GM12878 (cell line): ENCODE measurements around the gene IFI35. TPM values are rescaled to one million over a fixed set of nuclear protein-coding genes. Genes with fewer than 3 reads are reported as not detected.

Experiments
- ATAC-seq: fragments of 200-7000 bp; cut with Tn5 transposase; 3 replicates; pipeline ENCODE4 v1.9.1; 2020; ENCODE audit warnings: mild to moderate bottlenecking, moderate library complexity
- BruUV-seq: library from RNA; stranded (reverse); fragments of 400-500 nt; replicated peaks from 2 replicates; lab custom pipeline; 2021; lab: Mats Ljungman, UMichigan
- CTCF ChIA-PET: fragments of 300-600 bp; sonication (Branson Sonifier 250); formaldehyde crosslinking; extraction: SDS; loops from one replicate; lab custom pipeline; 2021; ENCODE audit warnings: inconsistent platforms; lab: Yijun Ruan, JAX
- POLR2A ChIA-PET: fragments of 350-600 bp; formaldehyde crosslinking; extraction: SDS; loops from one replicate; lab custom pipeline; 2021; ENCODE audit warnings: inconsistent platforms; lab: Charles Lee
- RAD21 ChIA-PET: fragments of 300-600 bp; sonication (Branson Sonifier 250); formaldehyde crosslinking; loops from one replicate; lab custom pipeline; 2023; ENCODE audit warnings: antibody characterized with exemption; ENCODE audit not compliant: unreplicated experiment; lab: Charles Lee
- SMC1A ChIA-PET: fragments of 300-600 bp; sonication (Branson Sonifier 250); formaldehyde crosslinking; loops from one replicate; lab custom pipeline; 2023; ENCODE audit not compliant: unreplicated experiment, uncharacterized antibody; lab: Charles Lee
- DNase-seq: peaks from one replicate; pipeline ENCODE4 v3.0.0-alpha.2; 2011; ENCODE audit warnings: low read depth, low spot score
- FAIRE-seq: peaks from 3 replicates; lab custom pipeline; 2011; peaks lifted over from hg19 to GRCh38; lab: Jason Lieb, UNC
- H2AFZ ChIP-seq: 2 replicates; pipeline ENCODE4 v1.6.0; 2011; ENCODE audit warnings: low read depth, low read length, control low read depth; ENCODE audit not compliant: control insufficient read depth
- H3K27ac ChIP-seq: 2 replicates; pipeline ENCODE4 v1.5.1; 2011; ENCODE audit warnings: control low read depth; ENCODE audit not compliant: control insufficient read depth, insufficient read depth
- H3K27me3 ChIP-seq, 2 experiments: replicated peaks in 1 of 2; 2 replicates each; pipeline versions ENCODE4 v1.6.0 to v1.6.1; 2011; ENCODE audit warnings: low read length in 1 of 2; ENCODE audit not compliant: control insufficient read depth in 2 of 2, insufficient read depth in 2 of 2
- H3K36me3 ChIP-seq, 2 experiments: 2 replicates each; pipeline ENCODE4 v1.5.1; 2011; ENCODE audit warnings: low read length in 1 of 2; ENCODE audit not compliant: control insufficient read depth in 2 of 2, insufficient read depth in 2 of 2
- H3K4me1 ChIP-seq: 2 replicates; pipeline ENCODE4 v1.6.1; 2011; ENCODE audit warnings: mild to moderate bottlenecking, low read length, moderate library complexity, mixed read lengths; ENCODE audit not compliant: control insufficient read depth, insufficient read depth
- H3K4me2 ChIP-seq: 2 replicates; pipeline ENCODE4 v1.6.0; 2011; ENCODE audit warnings: control low read depth; ENCODE audit not compliant: control insufficient read depth, insufficient read depth
- H3K4me3 ChIP-seq: fragments of 200-600 bp; sonication (generic); 2 replicates; pipeline ENCODE4 v1.5.1; 2016
- H3K79me2 ChIP-seq: 2 replicates; pipeline ENCODE4 v1.6.0; 2011; ENCODE audit warnings: low read length; ENCODE audit not compliant: control insufficient read depth, insufficient read depth
- H3K9ac ChIP-seq: 2 replicates; pipeline ENCODE4 v1.8.0; 2011; ENCODE audit warnings: low read length, control low read depth, mixed read lengths; ENCODE audit not compliant: control insufficient read depth, insufficient read depth
- H3K9me3 ChIP-seq: replicated peaks from 3 replicates; pipeline ENCODE4 v1.5.1; 2011; ENCODE audit warnings: mild to moderate bottlenecking, low read length; ENCODE audit not compliant: control insufficient read depth, insufficient read depth
- H4K20me1 ChIP-seq: 2 replicates; pipeline ENCODE4 v1.6.0; 2011; ENCODE audit not compliant: control insufficient read depth, insufficient read depth
- FOS ChIP-seq: IDR thresholded peaks from 3 replicates; pipeline ENCODE4 v1.6.1; 2011; ENCODE audit warnings: borderline replicate concordance; ENCODE audit not compliant: insufficient read length; ENCODE audit errors: extremely low read depth
- SMARCA5 ChIP-seq: fragments of 450-650 bp; IDR thresholded peaks from 2 replicates; pipeline ENCODE4 v1.6.1; 2017; ENCODE audit warnings: mild to moderate bottlenecking
- TBL1XR1 ChIP-seq: IDR thresholded peaks from 2 replicates; pipeline ENCODE4 v1.6.1; 2012; ENCODE audit warnings: low read depth, low read length, improper control_type of control experiment
- TCF7 ChIP-seq: IDR thresholded peaks from 2 replicates; pipeline ENCODE4 v1.6.1; 2014; ENCODE audit warnings: antibody characterized with exemption, borderline replicate concordance
- WRNIP1 ChIP-seq: IDR thresholded peaks from 2 replicates; pipeline ENCODE4 v1.6.1; 2011; ENCODE audit warnings: low read depth, low read length, improper control_type of control experiment, borderline replicate concordance
- WGBS: methylation state at CpG from one replicate; pipeline ENCODE4 v1.1.6; 2016; ENCODE audit warnings: low lambda C conversion rate; ENCODE audit not compliant: insufficient replicate concordance, insufficient coverage; ENCODE audit errors: missing lambda C conversion rate; 5-methylcytosine and 5-hydroxymethylcytosine counted together
- in situ Hi-C: fragments of 300-500 bp; cut with MboI; formaldehyde crosslinking; loops from 9 replicates; pipeline ENCODE4 v1.14.3; 2018; ENCODE audit warnings: mixed read lengths
- intact Hi-C: fragments of 100-400 bp; cut with micrococcal nuclease; formaldehyde crosslinking; loops from one replicate; pipeline ENCODE4 v1.14.2; 2022; ENCODE audit not compliant: unreplicated experiment
- polyA plus RNA-seq, 11 experiments: library from polyadenylated mRNA; depleted of rRNA in 4 of 11; unstranded in 6 of 11; stranded (reverse) in 5 of 11; fragments of >200 nt; fragmentation: Nextera tagmentation in 4 of 11; fragmentation: Illumina TruSeq in 1 of 11; extraction: Ambion mirVana in 4 of 11; extraction: Trizol in 1 of 11; gene quantifications; 1 replicate in 1 of 11; 2 replicates in 10 of 11; pipeline versions ENCODE4 v1.2.1 to v1.2.3, GENCODE V29; 2011 to 2016; ENCODE audit warnings: inconsistent platforms in 2 of 11, missing spikeins in 2 of 11, low read depth in 1 of 11
- total RNA-seq, 4 experiments: library from RNA; depleted of rRNA in 3 of 4; stranded (reverse); fragments of >200 nt in 3 of 4; fragmentation: Illumina TruSeq in 1 of 4; extraction: Trizol in 1 of 4; gene quantifications; 2 replicates each; pipeline versions ENCODE4 v1.2.1 to v1.2.3, GENCODE V29; 2013 to 2021
- TF ChIP-seq, protein P1 (sequence below): IDR thresholded peaks from 2 replicates; pipeline ENCODE4 v1.6.1; 2012; ENCODE audit warnings: improper control_type of control experiment, low read depth, low read length; ENCODE audit not compliant: insufficient replicate concordance
- TF ChIP-seq, protein P2 (sequence below): IDR thresholded peaks from 2 replicates; pipeline ENCODE4 v1.6.1; 2012; ENCODE audit warnings: low read depth, low read length, improper control_type of control experiment
- TF ChIP-seq, protein P3 (sequence below): fragments of 450-650 bp; IDR thresholded peaks from 2 replicates; pipeline ENCODE4 v1.6.1; 2016; ENCODE audit warnings: mild to moderate bottlenecking

IFI35 gene
- total and polyA plus RNA-seq, 10 of the 15 experiments (the other 5 are each of a cell fraction or from before 2014, with no cell fraction given) = 18.4 to 92.2 (median 65.3) TPM

- TF ChIP-seq, protein P1, sequence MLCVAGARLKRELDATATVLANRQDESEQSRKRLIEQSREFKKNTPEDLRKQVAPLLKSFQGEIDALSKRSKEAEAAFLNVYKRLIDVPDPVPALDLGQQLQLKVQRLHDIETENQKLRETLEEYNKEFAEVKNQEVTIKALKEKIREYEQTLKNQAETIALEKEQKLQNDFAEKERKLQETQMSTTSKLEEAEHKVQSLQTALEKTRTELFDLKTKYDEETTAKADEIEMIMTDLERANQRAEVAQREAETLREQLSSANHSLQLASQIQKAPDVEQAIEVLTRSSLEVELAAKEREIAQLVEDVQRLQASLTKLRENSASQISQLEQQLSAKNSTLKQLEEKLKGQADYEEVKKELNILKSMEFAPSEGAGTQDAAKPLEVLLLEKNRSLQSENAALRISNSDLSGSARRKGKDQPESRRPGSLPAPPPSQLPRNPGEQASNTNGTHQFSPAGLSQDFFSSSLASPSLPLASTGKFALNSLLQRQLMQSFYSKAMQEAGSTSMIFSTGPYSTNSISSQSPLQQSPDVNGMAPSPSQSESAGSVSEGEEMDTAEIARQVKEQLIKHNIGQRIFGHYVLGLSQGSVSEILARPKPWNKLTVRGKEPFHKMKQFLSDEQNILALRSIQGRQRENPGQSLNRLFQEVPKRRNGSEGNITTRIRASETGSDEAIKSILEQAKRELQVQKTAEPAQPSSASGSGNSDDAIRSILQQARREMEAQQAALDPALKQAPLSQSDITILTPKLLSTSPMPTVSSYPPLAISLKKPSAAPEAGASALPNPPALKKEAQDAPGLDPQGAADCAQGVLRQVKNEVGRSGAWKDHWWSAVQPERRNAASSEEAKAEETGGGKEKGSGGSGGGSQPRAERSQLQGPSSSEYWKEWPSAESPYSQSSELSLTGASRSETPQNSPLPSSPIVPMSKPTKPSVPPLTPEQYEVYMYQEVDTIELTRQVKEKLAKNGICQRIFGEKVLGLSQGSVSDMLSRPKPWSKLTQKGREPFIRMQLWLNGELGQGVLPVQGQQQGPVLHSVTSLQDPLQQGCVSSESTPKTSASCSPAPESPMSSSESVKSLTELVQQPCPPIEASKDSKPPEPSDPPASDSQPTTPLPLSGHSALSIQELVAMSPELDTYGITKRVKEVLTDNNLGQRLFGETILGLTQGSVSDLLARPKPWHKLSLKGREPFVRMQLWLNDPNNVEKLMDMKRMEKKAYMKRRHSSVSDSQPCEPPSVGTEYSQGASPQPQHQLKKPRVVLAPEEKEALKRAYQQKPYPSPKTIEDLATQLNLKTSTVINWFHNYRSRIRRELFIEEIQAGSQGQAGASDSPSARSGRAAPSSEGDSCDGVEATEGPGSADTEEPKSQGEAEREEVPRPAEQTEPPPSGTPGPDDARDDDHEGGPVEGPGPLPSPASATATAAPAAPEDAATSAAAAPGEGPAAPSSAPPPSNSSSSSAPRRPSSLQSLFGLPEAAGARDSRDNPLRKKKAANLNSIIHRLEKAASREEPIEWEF = no peak
- TF ChIP-seq TBL1XR1 = no peak
- no peak for TF ChIP-seq WRNIP1
These were observed 15.1 kb upstream of the IFI35 start (continued) for GRCh38 chr17:42991471-42991870.

DNA sequence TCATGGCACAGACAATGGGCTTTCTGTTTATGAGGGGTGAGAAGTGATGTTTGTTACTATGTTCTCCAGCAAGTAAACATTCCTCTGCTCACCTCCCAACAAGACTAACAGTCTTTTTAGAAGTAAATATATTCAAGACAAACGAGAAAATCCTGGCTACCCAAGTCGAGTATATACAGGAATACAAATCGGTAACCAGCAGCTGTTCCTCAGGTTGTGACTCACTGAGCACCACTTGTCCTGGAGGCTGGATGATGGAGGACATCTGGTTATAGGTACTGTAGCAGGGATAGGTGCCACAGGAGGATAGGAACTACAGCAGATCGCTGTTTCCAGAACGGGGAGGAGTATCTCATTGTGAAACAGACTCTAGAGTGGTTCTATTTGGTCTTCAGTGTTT lies 13.7 kb upstream of the IFI35 start:
- no peaks in the 10 kb centered on the region for H3K9me3 ChIP-seq
- CTCF ChIA-PET = no interaction called here
- SMC1A ChIA-PET = no interaction called here
- H3K27me3 ChIP-seq = no peaks in the 10 kb centered on the region
- FAIRE-seq (no peak), DNase-seq (no peak), ATAC-seq (no peak)
- peaks cover 10 to 23% of the 10 kb centered on the region in 2 experiments for H3K36me3 ChIP-seq
- TSS peak; percentile 49 for BruUV-seq
- RAD21 ChIA-PET = interaction anchor here (0.6 kb wide), 1 partner anchor 858 kb away, joined by 3 read pairs; no protein-coding TSS in a partner anchor
- POLR2A ChIA-PET = interaction anchor here (0.5 to 0.6 kb wide), 2 partner anchors 16 to 349 kb away, joined by 3 read pairs; no protein-coding TSS in a partner anchor
- in situ Hi-C loops = no loop called here
- H3K9ac ChIP-seq = no peak overlapping the region
- no peak overlapping the region for H3K4me2 ChIP-seq
- TF ChIP-seq FOS (no peak), TCF7 (no peak), SMARCA5 (no peak)
- TF ChIP-seq, protein P2, sequence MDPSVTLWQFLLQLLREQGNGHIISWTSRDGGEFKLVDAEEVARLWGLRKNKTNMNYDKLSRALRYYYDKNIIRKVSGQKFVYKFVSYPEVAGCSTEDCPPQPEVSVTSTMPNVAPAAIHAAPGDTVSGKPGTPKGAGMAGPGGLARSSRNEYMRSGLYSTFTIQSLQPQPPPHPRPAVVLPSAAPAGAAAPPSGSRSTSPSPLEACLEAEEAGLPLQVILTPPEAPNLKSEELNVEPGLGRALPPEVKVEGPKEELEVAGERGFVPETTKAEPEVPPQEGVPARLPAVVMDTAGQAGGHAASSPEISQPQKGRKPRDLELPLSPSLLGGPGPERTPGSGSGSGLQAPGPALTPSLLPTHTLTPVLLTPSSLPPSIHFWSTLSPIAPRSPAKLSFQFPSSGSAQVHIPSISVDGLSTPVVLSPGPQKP = no peak
- TF ChIP-seq, protein P3, sequence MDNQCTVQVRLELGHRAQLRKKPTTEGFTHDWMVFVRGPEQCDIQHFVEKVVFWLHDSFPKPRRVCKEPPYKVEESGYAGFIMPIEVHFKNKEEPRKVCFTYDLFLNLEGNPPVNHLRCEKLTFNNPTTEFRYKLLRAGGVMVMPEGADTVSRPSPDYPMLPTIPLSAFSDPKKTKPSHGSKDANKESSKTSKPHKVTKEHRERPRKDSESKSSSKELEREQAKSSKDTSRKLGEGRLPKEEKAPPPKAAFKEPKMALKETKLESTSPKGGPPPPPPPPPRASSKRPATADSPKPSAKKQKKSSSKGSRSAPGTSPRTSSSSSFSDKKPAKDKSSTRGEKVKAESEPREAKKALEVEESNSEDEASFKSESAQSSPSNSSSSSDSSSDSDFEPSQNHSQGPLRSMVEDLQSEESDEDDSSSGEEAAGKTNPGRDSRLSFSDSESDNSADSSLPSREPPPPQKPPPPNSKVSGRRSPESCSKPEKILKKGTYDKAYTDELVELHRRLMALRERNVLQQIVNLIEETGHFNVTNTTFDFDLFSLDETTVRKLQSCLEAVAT = no peak
- H3K79me2 ChIP-seq = no peaks in the 10 kb centered on the region; the same call in 1 of the 2 replicates
- no peak overlapping the region for H3K4me3 ChIP-seq
- H3K27ac ChIP-seq = no peak overlapping the region
- no peak overlapping the region for H2AFZ ChIP-seq
- no peaks in the 10 kb centered on the region for H3K4me1 ChIP-seq
- WGBS = 72% methylated on average over 5 of the region's 5 CpGs
- intact Hi-C loops = loop anchor here (10.0 kb wide), 1 partner anchor 148 kb away; the partner anchor contains the start of gene AOC2
- H4K20me1 ChIP-seq = no peaks in the 10 kb centered on the region
